GM19463 (cell line): Measurements from ENCODE around the gene KIF5A.
A peak's percentile ranks its signal among the peaks of the same experiment; 100 is the strongest.

ENCODE experiments used
- ATAC-seq: cut with Tn5 transposase; IDR thresholded peaks from one replicate; pipeline ENCODE4 v1.9.1; 2021; ENCODE audit warnings: mild to moderate bottlenecking, moderate library complexity; ENCODE audit not compliant: unreplicated experiment

KIF5A gene

DNA sequence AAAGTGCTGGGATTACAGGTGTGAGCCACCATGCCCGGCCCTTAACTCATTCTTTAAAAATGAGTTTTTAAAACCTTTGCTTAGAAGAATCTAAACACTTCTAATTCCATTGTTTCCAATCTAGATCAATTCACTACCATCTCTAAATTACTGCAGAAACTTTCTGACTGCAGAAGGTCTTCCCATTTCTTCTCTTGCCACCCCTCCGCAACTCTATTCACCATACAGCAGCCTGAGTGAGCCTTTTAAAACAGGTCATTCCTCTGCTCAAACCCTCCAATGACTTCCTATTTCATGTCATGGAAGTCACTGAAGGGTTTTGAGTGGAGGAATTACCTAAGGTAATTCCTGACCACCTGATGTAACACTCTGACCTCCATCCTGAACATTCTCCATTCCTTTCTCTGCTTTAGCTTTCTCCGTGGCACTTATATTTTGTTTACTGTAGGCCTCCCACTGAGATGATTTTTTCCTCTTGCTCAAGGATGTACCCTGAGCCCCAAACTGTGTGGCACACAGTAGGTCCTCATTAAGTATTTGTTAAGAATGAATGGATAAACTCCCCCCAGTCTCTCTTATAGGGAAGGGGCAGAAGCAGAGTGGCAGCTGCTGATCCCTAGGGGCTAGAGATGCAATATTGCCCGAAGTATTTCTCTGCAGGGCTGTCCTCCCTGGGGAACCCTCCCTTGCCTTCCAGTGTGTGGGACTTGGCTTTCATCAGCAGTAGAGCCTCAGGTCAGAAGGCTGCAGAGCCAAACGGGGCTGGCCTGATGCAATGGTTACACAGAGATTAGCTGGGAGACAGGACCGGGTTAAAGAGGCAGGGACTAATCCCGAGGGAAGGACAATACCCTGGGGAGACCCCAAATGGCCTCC lies 30.7 kb upstream of the KIF5A start:
- ATAC-seq, result no peak

- ATAC-seq, result peak; percentile 2
Measured at GRCh38 chr12:57519796-57520052, 30.1 kb upstream of the KIF5A start.

- ATAC-seq, result peak; percentile 72
Measured at GRCh38 chr12:57520053-57520818, 29.6 kb upstream of the KIF5A start, which contains the start of gene DDIT3. Gene DDIT3 (minus strand): TSS chr12:57520514. CDS start chr12:57517406, 3,108 bp downstream.

DNA sequence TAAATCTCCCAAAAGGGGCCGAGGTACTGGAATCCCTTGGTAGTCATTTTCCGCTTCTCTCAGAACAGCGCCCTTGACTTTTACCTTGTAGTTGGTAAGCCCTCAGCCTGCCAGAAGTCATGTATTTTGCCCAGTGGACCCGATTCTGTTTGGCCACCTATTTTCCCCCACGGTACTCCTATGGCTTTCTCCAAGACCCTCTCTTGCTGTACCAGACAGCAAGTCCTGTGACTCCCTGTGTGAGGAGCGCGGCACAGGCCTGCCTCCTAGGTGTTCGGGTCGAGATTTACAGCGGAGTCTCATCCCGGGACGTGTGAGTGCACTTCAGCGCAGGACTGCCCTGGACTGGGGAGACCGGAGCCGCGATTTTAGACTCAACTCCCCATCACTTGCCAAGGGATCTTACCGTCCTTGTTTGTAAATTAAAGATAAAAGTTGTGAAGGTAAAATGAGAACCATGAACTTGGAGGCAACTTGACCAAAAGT lies 28.3 kb upstream of the KIF5A start:
- ATAC-seq, result no peak

DNA sequence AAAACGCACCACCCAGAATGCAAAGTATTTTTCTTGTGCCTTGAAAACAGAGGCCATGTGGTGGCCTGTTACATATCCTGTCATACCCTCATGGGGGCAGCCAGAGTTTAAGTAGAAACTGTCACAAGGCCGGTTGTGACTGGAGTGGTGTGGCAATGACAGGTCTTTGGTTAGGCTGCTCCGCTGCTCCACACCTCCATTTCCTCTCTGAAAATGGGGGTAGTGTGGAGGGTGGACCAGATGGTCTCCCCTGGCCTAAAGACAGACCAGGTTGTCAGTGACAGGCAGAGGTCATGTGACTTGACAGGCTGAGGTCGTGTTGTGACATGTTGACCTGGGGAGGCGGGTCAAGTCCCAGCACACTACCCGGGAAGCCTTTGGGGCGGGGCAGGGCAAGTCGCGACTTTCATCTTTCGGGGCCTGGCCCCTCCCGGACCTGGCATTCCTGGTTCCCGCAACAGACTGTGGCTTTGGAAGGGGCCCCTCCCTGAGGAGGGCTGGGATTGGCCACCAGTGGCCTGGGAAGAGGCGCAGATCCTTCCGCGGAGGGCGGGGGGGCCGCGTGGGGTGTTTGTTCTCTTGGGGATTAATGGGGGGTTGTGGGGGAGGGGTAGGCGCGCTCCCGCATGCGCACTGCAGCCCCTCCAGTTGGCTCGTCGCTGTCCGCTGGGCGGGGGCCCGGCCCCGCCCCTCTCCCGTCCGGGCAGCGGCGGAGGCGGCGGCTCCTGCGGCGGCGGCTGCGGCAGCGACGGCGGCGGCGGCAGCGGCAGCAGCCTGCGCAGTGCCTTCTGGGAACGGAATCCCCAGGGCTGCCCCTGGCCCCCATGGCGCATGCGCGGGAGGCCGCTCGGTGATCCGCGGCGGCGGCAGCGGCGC lies 27.6 kb upstream of the KIF5A start, which contains the start of gene MBD6:
TSS of gene MBD6 (plus strand) at position 814 of the 876 bp plus-strand sequence. CDS start 1,480 bp downstream, outside the sequence.
- ATAC-seq, result peak; percentile 31

DNA sequence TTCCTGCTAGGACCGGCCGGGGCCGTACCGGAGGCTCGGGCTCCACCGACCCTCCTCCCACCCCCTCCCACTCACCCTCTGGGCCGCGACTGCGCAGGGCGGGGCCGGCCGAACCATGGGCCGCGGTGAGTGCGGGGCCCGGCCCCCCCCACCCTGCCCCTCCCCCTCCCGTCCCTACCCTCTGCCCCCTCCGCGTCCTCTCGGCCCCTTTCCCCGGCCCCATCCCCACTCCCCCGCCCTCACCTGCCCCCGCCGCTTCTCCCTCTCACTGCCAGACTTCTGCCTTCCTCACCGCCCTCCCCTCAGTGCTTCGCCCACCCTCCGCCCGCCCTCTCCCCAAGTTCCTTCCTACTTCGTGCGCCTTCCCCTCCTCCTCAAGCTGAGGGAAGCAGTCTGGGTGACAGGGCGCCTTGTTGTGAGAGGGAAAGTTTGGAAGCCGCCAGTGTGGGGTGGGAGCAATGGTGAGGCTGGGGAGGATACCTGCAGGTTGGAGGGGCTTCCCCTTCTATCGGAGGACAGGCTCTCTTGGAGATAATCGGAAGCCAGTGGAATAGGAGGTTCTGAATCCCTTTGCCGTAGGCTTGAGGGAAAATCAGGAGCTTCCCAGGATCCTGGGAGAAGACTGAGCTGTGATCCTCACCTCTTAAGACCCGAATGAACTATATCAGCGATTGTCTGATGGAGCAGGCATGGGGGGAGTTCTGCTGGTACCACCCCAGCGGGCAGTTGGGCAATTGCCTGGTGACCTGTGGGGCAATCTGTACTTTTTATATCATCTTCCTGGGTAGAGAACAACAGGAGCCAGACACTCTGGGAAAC lies 26.7 kb upstream of the KIF5A start:
- no peak for ATAC-seq

GRCh38 chr12:57523706-57524614 lies 25.9 kb upstream of the KIF5A start:
- ATAC-seq, result no peak

- ATAC-seq, result no peak
Measured at GRCh38 chr12:57524814-57525614, 24.8 kb upstream of the KIF5A start.

GRCh38 chr12:57525615-57526383 lies 24.0 kb upstream of the KIF5A start:
- no peak for ATAC-seq

DNA sequence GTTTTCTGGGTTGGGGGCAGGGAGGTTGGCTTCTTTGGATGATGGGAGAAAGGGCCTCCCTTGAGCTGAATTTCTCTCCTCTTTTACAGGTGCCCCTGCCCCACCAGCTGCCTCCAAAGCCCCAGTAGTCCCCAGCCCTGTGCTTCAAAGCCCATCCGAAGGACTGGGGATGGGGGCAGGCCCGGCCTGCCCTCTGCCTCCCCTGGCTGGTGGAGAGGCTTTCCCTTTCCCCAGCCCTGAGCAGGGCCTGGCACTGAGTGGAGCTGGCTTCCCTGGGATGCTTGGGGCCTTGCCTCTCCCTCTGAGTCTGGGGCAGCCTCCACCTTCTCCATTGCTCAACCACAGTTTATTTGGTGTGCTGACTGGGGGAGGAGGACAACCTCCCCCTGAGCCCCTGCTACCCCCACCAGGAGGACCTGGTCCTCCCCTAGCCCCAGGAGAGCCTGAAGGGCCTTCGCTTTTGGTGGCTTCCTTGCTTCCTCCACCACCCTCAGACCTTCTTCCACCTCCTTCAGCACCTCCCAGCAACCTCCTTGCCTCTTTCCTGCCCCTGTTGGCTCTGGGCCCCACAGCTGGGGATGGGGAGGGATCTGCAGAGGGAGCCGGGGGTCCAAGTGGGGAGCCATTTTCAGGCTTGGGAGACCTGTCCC lies 23.2 kb upstream of the KIF5A start:
- ATAC-seq, result no peak

- no peak for ATAC-seq
Measured at GRCh38 chr12:57527184-57527583, 22.7 kb upstream of the KIF5A start.

DNA sequence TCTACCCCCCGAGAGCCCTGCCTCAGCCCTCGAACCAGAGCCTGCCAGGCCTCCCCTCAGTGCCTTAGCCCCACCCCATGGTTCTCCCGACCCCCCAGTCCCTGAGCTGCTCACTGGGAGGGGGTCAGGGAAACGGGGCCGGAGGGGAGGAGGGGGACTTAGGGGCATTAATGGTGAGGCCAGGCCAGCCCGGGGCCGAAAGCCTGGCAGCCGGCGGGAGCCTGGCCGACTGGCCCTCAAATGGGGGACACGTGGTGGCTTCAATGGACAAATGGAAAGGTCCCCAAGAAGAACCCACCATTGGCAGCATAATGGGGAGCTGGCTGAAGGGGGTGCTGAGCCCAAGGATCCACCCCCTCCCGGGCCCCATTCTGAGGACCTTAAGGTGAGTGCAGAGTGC lies 21.7 kb upstream of the KIF5A start:
- no peak for ATAC-seq

DNA sequence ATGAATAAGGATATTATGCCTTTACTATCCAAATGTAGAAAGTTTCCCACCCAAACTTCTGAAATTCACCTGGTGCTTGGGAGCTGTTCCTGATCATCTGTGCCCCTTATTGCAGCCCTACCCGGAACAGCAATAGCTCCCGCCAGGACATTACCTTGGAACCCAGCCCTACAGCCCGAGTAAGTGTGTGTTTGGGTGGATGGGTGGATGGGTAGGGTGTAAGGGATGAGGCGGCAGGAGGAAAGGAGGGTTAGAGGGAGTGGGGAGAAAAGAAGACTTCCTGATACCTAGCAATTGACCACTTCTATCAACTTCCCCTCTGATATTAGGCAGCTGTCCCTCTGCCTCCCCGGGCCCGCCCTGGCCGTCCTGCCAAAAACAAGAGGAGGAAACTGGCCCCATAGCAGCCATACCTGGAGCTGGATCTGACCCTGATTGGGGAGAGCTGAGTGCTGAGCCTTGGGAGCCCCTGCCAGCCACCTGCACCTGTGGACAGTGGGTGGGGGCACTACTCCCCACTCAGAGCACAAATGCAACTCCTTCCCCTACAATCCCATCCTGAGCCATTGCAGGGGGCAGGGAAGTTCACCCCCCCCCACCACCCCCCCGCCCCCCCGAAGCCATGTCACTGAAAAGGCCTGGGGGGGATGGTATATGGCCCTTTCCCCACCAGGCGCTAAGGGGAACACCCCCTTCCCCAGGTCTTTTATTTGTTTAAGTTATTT lies 20.9 kb upstream of the KIF5A start:
- ATAC-seq, result no peak

DNA sequence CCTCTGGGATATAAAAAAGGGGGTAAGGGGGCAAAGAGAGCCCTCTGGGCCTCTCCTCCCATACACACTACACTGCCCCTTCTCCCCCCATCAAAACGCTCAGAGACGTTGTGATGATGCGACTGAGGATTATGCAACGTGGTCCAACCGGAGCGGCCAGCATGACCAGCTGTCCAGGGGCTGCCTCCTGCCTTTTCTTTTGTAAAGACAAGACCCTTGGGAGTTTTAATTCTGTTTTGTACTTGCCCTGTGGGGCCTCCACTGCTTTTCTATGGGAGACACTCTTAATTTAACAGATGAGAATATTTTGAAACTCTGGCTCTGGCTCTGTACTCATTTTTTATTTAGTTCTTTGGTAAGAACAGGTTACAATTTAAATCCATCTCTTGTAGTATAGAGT lies 20.0 kb upstream of the KIF5A start:
- ATAC-seq, result no peak

GRCh38 chr12:57530396-57531142 lies 19.3 kb upstream of the KIF5A start:
- ATAC-seq, result no peak

DNA sequence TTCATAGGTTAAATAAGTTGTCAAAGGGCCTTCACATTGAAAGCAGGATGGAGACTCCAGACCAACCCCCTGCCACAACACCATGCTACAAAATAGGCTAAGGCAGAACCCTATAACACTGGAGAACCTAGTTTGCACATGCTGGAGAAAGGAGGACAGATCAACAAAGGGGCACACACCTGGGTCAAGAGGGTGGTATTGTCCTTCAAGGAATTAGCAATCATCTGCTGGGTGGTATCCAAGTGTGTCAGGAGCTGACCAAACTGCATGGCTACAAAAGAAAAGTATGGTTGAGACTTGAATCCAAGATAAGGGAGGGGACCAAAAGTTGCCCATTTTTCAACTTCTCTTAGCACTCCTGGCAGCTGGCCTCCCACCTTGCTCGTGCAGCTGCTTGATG lies 18.0 kb upstream of the KIF5A start:
- ATAC-seq, result no peak
